Erythroblast (primary cell): ENCODE measurements around the gene RAB11FIP4.

Source experiments
- GATA1 ChIP-seq: IDR thresholded peaks from 2 replicates; pipeline ENCODE4 v1.6.1; 2011; ENCODE audit warnings: low read depth, mild to moderate bottlenecking, control low read depth, low read length, moderate library complexity
- POLR2A ChIP-seq: IDR thresholded peaks from 2 replicates; pipeline ENCODE4 v1.6.1; 2011; ENCODE audit warnings: mild to moderate bottlenecking, low read length

- TF ChIP-seq POLR2A (no peak), GATA1 (no peak)
Observed at GRCh38 chr17:31400481-31400950, 9.0 kb downstream of the RAB11FIP4 start.
